Parathyroid adenoma (tissue), 2 donors: ENCODE measurements around the gene CYP4B1.
"Not testable (repeated sequence)": the region's sequence is repeated elsewhere in the genome, so short reads cannot be mapped to it uniquely, and the experiment has no call there.

ENCODE experiments used
- H2AFZ ChIP-seq: fragments of 300-600 bp; sonication (generic); one replicate; pipeline ENCODE4 v1.7.0; 2017; ENCODE audit warnings: antibody characterized with exemption, mild to moderate bottlenecking
- H3K27ac ChIP-seq: fragments of 300-600 bp; sonication (generic); one replicate; pipeline ENCODE4 v1.7.0; 2017
- H3K27me3 ChIP-seq: fragments of 300-600 bp; sonication (generic); one replicate; pipeline ENCODE4 v1.7.0; 2017; ENCODE audit warnings: low read length; ENCODE audit not compliant: control insufficient read depth, insufficient read depth
- H3K36me3 ChIP-seq: fragments of 300-600 bp; sonication (generic); one replicate; pipeline ENCODE4 v1.7.0; 2017; ENCODE audit warnings: low read length; ENCODE audit not compliant: control insufficient read depth, insufficient read depth
- H3K4me1 ChIP-seq: fragments of 300-600 bp; sonication (generic); one replicate; pipeline ENCODE4 v1.7.0; 2017; ENCODE audit warnings: control low read depth
- H3K4me2 ChIP-seq: fragments of 300-600 bp; sonication (generic); one replicate; pipeline ENCODE4 v1.7.0; 2017; ENCODE audit warnings: low read length
- H3K4me3 ChIP-seq: fragments of 300-600 bp; sonication (generic); one replicate; pipeline ENCODE4 v1.7.0; 2017; ENCODE audit warnings: low read depth, low read length
- H3K79me2 ChIP-seq: fragments of 300-600 bp; sonication (generic); one replicate; pipeline ENCODE4 v1.7.0; 2017; ENCODE audit warnings: control low read depth
- H3K9ac ChIP-seq: fragments of 300-600 bp; sonication (generic); one replicate; pipeline ENCODE4 v1.7.0; 2017; ENCODE audit warnings: mild to moderate bottlenecking
- H3K9me3 ChIP-seq: fragments of 300-600 bp; sonication (generic); one replicate; pipeline ENCODE4 v1.7.0; 2017; ENCODE audit warnings: low read length; ENCODE audit not compliant: control insufficient read depth
- TF ChIP-seq, protein P1 (sequence below): fragments of 300-600 bp; sonication (generic); IDR thresholded peaks from one replicate; pipeline ENCODE4 v1.7.0; 2017; ENCODE audit warnings: antibody characterized with exemption, mild to moderate bottlenecking
- donor health status: primary hyperparathyroidism.

The CYP4B1 gene

DNA sequence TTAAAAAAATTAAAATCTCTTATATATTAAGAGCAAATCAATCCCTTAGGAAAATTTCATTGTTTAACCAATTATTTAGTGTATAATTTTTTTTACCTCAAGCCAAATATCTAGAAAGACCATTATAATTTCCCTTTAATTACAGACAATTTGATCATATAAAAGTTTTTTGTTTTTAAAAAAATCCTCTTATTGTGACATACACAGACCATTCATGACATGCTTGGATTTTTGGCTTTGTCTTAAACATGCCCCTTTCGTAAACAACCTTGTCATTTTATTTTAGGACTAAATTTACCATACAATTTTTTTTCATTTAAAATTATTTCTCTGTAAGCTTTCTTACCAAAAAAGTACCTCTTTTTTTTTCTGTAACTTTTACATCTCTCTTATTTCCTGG is 14.2 kb upstream of the CYP4B1 start:
- Histone ChIP-seq H3K4me3 (no peak overlapping the region), H2AFZ (no peak overlapping the region), H3K9ac (no peak overlapping the region), H3K79me2 (no peaks in the 10 kb centered on the region), H3K4me1 (no peaks in the 10 kb centered on the region), H3K27me3 (no peaks in the 10 kb centered on the region), H3K27ac (no peak overlapping the region), H3K36me3 (no peaks in the 10 kb centered on the region), H3K9me3 (no peaks in the 10 kb centered on the region), H3K4me2 (no peak overlapping the region)
- TF ChIP-seq, protein P1, sequence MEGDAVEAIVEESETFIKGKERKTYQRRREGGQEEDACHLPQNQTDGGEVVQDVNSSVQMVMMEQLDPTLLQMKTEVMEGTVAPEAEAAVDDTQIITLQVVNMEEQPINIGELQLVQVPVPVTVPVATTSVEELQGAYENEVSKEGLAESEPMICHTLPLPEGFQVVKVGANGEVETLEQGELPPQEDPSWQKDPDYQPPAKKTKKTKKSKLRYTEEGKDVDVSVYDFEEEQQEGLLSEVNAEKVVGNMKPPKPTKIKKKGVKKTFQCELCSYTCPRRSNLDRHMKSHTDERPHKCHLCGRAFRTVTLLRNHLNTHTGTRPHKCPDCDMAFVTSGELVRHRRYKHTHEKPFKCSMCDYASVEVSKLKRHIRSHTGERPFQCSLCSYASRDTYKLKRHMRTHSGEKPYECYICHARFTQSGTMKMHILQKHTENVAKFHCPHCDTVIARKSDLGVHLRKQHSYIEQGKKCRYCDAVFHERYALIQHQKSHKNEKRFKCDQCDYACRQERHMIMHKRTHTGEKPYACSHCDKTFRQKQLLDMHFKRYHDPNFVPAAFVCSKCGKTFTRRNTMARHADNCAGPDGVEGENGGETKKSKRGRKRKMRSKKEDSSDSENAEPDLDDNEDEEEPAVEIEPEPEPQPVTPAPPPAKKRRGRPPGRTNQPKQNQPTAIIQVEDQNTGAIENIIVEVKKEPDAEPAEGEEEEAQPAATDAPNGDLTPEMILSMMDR, result no peak

DNA sequence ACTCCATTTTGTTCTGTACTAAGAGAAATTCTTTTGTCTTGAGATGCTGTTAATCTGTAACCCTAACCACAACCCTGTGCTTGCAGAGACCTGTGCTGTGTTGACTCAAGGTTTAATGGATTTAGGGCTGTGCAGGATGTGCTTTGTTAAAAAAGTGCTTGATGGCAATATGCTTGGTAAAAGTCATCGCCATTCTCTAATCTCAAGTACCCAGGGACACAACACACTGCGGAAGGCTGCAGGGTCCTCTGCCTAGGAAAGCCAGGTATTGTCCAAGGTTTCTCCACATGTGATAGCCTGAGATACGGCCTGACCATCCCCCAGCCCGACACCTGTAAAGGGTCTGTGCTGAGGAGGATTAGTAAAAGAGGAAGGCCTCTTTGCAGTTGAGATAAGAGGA is 10.2 kb upstream of the CYP4B1 start:
- not testable (repeated sequence) for H2AFZ ChIP-seq, H3K27ac ChIP-seq, H3K36me3 ChIP-seq, H3K4me2 ChIP-seq, H3K9me3 ChIP-seq, H3K79me2 ChIP-seq, H3K4me3 ChIP-seq, H3K9ac ChIP-seq, H3K27me3 ChIP-seq, H3K4me1 ChIP-seq

DNA sequence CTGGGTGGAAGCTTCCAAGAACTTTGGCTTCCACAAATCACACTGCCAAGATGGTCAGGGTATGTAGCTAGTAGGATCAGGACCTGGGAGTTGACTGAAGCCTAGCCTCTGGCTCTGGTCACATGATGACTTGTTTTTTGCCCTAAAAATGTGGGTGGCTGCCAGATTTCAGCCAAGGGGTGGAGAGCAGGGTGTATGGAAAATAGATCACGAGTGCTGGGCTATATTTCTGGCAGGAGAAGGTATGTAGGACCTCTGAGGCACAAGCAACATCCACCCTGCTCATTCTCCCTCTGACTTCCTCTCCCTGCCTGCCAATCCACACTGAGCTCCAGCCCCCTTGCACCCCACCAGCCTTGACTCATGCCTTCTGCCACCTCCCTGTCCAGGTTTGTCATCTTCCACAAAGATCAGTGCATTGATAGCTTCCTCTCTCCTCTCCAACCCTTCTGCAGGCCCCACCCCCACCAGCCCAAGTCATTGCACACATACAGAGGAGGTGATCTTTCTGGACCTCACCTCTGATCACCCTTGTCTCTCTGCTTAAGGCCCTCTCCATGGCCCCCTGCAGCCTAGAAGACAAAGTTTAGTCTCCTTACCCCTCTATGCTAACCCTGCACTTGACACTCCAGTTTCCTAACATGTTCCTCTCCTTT is 8.3 kb upstream of the CYP4B1 start:
- Histone ChIP-seq H3K27me3 (no peaks in the 10 kb centered on the region), H2AFZ (no peak overlapping the region), H3K36me3 (no peaks in the 10 kb centered on the region), H3K9me3 (no peaks in the 10 kb centered on the region), H3K27ac (no peak overlapping the region), H3K79me2 (no peaks in the 10 kb centered on the region), H3K4me2 (no peak overlapping the region), H3K9ac (no peak overlapping the region), H3K4me3 (no peak overlapping the region), H3K4me1 (no peaks in the 10 kb centered on the region)
- TF ChIP-seq, protein P1, result no peak

DNA sequence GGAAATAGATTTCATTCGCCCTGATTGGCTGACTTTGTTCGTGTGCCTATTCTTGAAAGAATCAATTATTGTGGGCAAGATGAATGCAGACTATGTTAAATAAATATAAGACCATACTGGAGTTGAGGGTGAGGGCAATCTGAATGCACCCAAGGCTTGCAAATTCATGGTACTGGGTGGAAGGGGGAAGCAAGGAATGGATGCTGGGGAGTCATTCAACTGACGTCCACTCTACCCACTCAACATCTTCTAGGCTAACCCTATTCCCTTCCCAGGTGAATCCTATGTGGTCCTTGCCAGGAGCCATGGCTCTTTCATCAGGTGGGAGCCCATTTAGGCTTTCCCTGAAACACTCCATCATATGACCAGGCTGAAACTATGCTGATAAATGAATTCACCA is 5.7 kb upstream of the CYP4B1 start:
- Histone ChIP-seq H3K27ac (no peak overlapping the region), H3K9ac (no peak overlapping the region), H3K4me2 (no peak overlapping the region), H3K4me1 (no peaks in the 10 kb centered on the region), H3K36me3 (no peaks in the 10 kb centered on the region), H3K9me3 (no peaks in the 10 kb centered on the region), H2AFZ (no peak overlapping the region), H3K27me3 (no peaks in the 10 kb centered on the region), H3K4me3 (no peak overlapping the region), H3K79me2 (no peaks in the 10 kb centered on the region)
- TF ChIP-seq, protein P1, result no peak

DNA sequence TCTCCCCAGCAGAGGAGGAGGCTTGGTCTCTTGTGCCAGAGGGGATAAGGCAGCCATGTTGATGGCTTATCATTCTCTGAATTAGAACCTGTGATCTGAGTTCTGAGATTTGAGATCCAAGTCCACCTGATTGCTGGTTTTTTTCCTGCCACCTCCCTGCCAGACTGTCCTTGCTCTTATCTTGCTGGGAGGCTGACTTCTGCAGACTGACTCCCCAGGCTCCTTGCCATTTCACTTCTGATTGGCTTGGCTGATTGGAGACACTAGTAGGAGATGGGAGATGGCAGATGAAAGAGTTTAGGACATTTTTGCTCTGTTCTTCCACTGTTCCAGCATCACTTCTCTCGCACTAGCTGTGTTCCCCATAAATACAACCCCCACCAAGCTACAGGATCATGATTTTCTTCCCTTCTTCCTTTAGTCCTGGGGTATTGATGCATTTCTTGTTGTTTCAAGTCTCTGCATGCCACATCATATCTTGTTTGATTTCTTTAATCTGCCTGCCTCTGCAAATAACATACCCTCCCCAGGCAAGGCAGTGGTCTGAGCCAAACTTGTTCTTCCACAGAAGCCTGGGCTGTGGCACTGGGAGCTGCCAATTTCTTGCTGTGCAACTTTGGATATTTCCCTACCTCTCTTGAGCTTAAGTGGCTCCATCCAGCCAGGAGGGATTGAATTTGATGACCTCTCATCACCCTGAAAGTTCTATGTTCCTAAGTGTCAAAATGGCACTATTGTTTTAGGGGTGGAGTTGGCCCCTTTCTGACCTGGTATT is 963 bp upstream of the CYP4B1 start:
- no peak overlapping the region for H3K27ac ChIP-seq
- no peak overlapping the region for H3K9ac ChIP-seq
- H3K36me3 ChIP-seq, result no peaks in the 10 kb centered on the region

More for the DNA sequence above, 963 bp upstream of the CYP4B1 start:
- no peaks in the 10 kb centered on the region for H3K4me1 ChIP-seq
- no peaks in the 10 kb centered on the region for H3K9me3 ChIP-seq
- no peak overlapping the region for H3K4me2 ChIP-seq
- H3K4me3 ChIP-seq, result no peak overlapping the region
- no peaks in the 10 kb centered on the region for H3K27me3 ChIP-seq
- no peak overlapping the region for H2AFZ ChIP-seq
- TF ChIP-seq, protein P1, result no peak
- H3K79me2 ChIP-seq, result no peaks in the 10 kb centered on the region
